GM12865 (cell line): ENCODE results near the gene CCDC192.
A peak's percentile ranks its signal among the peaks of the same experiment; 100 is the strongest.

Source experiments
- DNase-seq: peaks from one replicate; pipeline ENCODE4 v3.0.0; 2010; ENCODE audit warnings: low read depth
- H3K4me3 ChIP-seq: 2 replicates; pipeline ENCODE4 v1.5.1; 2011; ENCODE audit warnings: mild to moderate bottlenecking, low read depth, low read length, control low read depth
- TF ChIP-seq, protein P1 (sequence below): IDR thresholded peaks from 2 replicates; pipeline ENCODE4 v1.5.1; 2011; ENCODE audit warnings: low read length, control low read depth, low read depth, inconsistent platforms; ENCODE audit not compliant: insufficient read depth; ENCODE audit errors: missing control alignments

CCDC192 gene

GRCh38 chr5:127849408-127849807, 146.2 kb downstream of the CCDC192 start:
- no peak overlapping the region for H3K4me3 ChIP-seq
- TF ChIP-seq, protein P1, sequence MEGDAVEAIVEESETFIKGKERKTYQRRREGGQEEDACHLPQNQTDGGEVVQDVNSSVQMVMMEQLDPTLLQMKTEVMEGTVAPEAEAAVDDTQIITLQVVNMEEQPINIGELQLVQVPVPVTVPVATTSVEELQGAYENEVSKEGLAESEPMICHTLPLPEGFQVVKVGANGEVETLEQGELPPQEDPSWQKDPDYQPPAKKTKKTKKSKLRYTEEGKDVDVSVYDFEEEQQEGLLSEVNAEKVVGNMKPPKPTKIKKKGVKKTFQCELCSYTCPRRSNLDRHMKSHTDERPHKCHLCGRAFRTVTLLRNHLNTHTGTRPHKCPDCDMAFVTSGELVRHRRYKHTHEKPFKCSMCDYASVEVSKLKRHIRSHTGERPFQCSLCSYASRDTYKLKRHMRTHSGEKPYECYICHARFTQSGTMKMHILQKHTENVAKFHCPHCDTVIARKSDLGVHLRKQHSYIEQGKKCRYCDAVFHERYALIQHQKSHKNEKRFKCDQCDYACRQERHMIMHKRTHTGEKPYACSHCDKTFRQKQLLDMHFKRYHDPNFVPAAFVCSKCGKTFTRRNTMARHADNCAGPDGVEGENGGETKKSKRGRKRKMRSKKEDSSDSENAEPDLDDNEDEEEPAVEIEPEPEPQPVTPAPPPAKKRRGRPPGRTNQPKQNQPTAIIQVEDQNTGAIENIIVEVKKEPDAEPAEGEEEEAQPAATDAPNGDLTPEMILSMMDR, result no peak
- no peak for DNase-seq

DNA sequence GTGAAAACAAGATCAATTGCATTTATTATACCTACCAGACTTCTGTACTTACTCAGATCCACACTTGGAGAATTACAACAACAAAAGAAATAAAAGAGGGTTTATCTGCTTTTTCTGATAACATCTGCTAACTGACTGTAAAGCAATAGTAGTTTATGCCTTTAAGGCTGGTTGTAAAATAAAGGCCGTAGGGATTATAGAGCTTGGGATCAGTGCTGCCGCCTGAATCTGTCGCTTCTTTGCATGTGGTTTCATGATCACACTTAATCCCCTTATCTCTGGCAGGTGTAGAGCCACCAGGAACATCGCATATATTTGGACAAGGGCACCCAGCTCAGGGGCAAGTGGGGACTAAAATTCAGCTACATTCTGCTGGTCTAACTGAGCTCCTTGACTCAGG, 146.7 kb downstream of the CCDC192 start:
- DNase-seq, result no peak
- TF ChIP-seq, protein P1, result no peak
- H3K4me3 ChIP-seq, result no peak overlapping the region

DNA sequence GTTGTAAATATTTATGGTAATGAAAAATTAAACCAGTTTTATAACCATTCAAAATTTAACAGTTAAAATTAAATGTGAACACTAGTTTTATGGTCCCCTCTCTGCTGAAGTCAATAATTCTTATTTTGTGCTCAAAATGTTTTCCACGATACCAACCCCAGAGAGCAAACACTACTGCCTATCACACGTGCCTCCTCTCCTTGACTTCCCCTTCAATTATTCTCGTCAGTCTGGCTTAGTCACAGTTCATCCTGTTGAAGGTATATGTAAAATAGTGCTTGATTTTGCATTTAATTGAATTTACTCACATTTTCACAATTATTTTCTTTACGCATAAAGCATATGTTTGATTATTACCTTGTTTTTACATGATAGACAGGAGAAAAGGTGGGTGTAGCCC, 148.8 kb downstream of the CCDC192 start:
- H3K4me3 ChIP-seq, result no peak overlapping the region
- DNase-seq, result no peak
- TF ChIP-seq, protein P1, result no peak

DNA sequence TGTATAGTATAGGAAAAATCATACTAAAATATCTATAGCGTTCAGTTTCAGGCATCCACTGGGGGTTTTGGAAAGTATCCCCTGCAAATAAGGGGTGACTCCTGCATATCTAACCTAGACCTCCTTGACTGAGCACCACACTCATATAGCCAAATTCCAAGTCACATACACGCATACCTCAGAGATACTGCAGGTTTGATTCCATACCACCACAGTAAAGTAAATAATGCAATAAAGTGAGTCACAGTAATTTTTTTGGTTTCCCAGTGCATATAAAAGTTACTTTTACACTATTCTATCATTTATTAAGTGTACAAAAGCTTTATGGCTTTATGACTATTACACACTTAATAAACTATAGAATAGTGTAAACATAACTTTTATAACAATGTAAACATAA, 151.3 kb downstream of the CCDC192 start:
- no peak for DNase-seq
- no peak overlapping the region for H3K4me3 ChIP-seq
- TF ChIP-seq, protein P1, result no peak

DNA sequence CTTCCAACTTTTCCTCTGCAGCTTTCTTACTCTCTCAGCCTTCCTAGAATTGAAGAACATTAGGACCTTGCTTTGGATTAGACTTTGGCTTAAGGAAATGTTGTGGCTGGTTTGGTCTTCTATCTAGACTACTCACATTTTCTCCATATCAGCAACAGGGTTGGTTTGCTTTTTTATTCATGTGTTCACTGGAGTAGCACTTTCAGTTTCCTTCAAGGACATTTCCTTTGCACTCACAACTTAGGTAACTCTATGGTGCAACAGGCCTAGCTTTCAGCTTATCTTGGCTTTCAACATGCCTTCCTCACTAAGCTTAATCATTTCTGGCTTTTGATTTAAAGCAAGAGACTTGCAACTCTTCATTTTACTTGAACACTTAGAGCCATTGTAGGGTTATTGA, 153.1 kb downstream of the CCDC192 start:
- TF ChIP-seq, protein P1, result no peak
- DNase-seq, result peak; percentile 37
- no peak overlapping the region for H3K4me3 ChIP-seq

GRCh38 chr5:127858116-127858784, 155.1 kb downstream of the CCDC192 start:
- TF ChIP-seq, protein P1, result no peak
- H3K4me3 ChIP-seq, result no peak overlapping the region

GRCh38 chr5:127860291-127860690, 157.1 kb downstream of the CCDC192 start:
- no peak for DNase-seq
- TF ChIP-seq, protein P1, result no peak
- no peak overlapping the region for H3K4me3 ChIP-seq

More at GRCh38 chr5:127858116-127858784, 155.1 kb downstream of the CCDC192 start:
- DNase-seq, result no peak
